ENCODE results near the gene CNPPD1.
A peak's percentile ranks its signal among the peaks of the same experiment; 100 is the strongest.
"Not testable (repeated sequence)": the region's sequence is repeated elsewhere in the genome, so short reads cannot be mapped to it uniquely, and the experiment has no call there.

The CNPPD1 gene

DNA sequence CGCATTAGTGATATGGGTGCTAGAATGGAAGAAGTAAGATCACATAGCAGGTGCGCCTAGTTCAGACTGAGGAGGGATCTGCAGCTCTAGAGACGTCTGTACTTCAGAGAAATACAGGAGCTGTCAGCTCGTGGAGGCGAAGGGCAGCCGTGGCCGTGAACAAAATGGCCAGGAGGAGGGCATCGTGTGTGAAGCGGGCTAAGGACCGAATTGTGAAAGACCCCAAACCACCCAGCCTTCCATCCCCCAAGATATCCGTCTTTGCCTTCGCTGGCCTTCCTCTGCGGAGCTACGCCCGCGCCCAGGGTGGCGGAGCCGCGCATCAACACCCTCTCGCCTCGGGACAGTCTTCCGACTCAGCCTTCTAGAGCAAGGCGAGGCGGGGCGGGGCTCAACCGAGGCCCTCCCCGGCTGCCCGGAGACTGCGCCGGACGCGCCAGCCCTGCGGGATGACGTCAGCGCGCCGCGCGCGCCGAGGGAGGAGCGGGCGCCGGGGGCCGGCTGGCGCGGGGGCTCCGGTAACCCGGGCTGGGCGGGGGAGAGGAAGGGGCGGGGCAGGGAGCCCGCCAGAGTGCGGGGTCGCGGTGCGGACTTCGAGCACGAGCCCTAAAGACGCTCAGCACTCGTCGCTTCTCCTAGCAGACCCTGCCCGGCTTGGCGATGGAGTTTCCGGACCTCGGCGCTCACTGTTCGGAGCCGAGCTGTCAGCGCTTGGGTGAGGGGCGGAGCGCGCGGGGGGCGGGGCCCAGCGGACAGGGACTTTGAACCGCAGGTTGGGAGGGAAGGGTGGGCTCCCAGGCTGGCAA is 29.8 kb upstream of the CNPPD1 start, which contains the start of gene ZFAND2B:
Gene ZFAND2B (plus strand): TSS at position 455 of the 806 bp plus-strand sequence. CDS start 206 bp downstream, at position 661.
- peak within 1 kb of the TSS; percentile 93 to 95 for H3K4me3 ChIP-seq (ENCODE audit: low read depth in 1 of 2, low read length in 1 of 2)
- TF ChIP-seq, protein P1, sequence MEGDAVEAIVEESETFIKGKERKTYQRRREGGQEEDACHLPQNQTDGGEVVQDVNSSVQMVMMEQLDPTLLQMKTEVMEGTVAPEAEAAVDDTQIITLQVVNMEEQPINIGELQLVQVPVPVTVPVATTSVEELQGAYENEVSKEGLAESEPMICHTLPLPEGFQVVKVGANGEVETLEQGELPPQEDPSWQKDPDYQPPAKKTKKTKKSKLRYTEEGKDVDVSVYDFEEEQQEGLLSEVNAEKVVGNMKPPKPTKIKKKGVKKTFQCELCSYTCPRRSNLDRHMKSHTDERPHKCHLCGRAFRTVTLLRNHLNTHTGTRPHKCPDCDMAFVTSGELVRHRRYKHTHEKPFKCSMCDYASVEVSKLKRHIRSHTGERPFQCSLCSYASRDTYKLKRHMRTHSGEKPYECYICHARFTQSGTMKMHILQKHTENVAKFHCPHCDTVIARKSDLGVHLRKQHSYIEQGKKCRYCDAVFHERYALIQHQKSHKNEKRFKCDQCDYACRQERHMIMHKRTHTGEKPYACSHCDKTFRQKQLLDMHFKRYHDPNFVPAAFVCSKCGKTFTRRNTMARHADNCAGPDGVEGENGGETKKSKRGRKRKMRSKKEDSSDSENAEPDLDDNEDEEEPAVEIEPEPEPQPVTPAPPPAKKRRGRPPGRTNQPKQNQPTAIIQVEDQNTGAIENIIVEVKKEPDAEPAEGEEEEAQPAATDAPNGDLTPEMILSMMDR (IDR thresholded peaks at IDR 0.05), result peak; percentile 76
- H3K4me1 ChIP-seq (ENCODE audit: control insufficient read depth in 1 of 2, insufficient read depth in 1 of 2, low read depth in 1 of 2, low read length in 1 of 2), result peaks cover 53 to 55% of the 10 kb centered on the region in 2 experiments

DNA sequence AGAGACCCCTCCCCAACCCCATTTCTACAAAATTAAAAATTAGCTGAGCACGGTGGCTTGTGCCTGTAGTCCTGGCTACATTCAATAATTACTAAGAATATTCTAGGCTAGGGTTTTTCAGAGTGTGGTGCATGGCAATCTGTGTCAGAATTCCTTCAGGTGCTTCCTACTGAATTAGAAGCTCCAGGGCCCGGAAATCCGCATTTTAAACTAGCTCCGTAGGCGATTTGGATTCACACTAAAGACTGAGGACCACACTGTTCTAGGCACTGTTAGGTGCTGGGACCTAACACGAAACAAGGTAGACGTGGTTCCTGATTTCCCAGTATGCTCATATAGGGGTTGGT is 29.2 kb upstream of the CNPPD1 start:
- H3K4me3 ChIP-seq (ENCODE audit: low read depth in 1 of 2, low read length in 1 of 2), result peak overlapping the region; percentile 93 to 95
- peaks cover 47 to 51% of the 10 kb centered on the region in 2 experiments for H3K4me1 ChIP-seq (ENCODE audit: control insufficient read depth in 1 of 2, insufficient read depth in 1 of 2, low read depth in 1 of 2, low read length in 1 of 2)
- TF ChIP-seq, protein P1 (IDR thresholded peaks at IDR 0.05), result no peak

More for the DNA sequence above, 29.8 kb upstream of the CNPPD1 start, which contains the start of gene ZFAND2B:
- H3K27me3 ChIP-seq, result no peaks in the 10 kb centered on the region
- peak within 1 kb of the TSS; percentile 96 for H3K27ac ChIP-seq
- H3K36me3 ChIP-seq, result peaks cover 28% of the 10 kb centered on the region
- H3K9me3 ChIP-seq, result no peaks in the 10 kb centered on the region

DNA sequence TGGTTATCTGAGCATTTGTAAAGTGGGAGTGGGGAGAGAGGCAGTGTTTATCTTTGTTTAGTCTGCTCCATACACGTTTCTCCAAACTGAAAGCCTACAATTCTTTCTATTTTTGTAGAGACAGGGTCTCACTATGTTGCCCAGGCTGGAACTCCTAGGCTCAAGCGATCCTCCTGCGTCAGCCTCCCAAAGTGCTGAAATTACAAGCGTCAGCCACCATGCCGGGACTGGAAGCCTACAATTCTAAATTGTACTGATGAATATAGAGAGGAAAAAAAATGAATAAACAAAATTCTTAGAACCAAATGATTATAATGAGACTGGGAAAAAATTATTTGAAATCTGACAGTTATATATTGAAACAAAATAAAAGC is 28.4 kb upstream of the CNPPD1 start:
- H3K9me3 ChIP-seq, result no peaks in the 10 kb centered on the region
- H3K27me3 ChIP-seq, result no peaks in the 10 kb centered on the region
- TF ChIP-seq, protein P1 (IDR thresholded peaks at IDR 0.05), result no peak
- no peak overlapping the region for H3K4me3 ChIP-seq (ENCODE audit: low read depth in 1 of 2, low read length in 1 of 2)
- peaks cover 39 to 43% of the 10 kb centered on the region in 2 experiments for H3K4me1 ChIP-seq (ENCODE audit: control insufficient read depth in 1 of 2, insufficient read depth in 1 of 2, low read depth in 1 of 2, low read length in 1 of 2)
- no peak overlapping the region for H3K27ac ChIP-seq
- peaks cover 21% of the 10 kb centered on the region for H3K36me3 ChIP-seq

More for the DNA sequence above, 29.2 kb upstream of the CNPPD1 start:
- Histone ChIP-seq H3K27ac (peak overlapping the region; percentile 96), H3K36me3 (peaks cover 28% of the 10 kb centered on the region), H3K27me3 (no peaks in the 10 kb centered on the region), H3K9me3 (no peaks in the 10 kb centered on the region)

DNA sequence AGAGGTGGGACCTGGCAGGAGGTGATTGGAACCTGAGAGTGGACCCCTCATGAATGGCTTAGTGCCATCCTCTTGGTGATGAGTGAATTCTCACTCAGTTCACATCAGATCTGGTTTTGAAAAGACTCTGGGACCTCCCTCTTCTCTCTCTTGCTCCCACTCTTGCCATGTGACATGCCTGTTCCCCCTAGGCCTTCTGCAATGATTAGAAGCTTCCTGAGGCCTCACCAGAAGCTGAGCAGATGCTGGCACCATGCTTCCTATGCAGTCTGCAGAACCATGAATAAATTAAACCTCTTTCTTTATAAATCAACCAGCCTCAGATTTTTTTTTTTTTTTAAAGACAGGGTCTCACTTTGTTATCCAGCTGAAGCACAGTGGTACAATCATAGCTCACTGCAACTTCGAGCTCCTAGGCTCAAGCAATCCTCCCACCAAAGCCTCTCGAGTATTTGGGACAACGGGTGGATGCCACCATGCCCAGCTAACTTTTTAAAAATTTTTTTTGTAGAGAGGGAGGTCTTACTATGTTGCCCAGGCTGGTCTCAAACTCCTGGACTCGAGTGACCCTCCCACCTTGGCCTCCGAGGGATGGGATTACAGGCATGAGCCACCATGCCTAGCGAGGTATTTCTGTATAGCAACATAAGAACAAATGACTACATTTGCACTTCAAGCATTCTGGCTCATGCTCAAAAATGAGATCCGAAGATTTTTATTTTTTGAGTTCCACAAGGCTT is 27.9 kb upstream of the CNPPD1 start:
- Histone ChIP-seq H3K4me3 (ENCODE audit: low read depth in 1 of 2, low read length in 1 of 2) (no peak overlapping the region), H3K27me3 (peaks cover 3% of the 10 kb centered on the region), H3K27ac (no peak overlapping the region), H3K36me3 (peaks cover 20% of the 10 kb centered on the region), H3K4me1 (ENCODE audit: control insufficient read depth in 1 of 2, insufficient read depth in 1 of 2, low read depth in 1 of 2, low read length in 1 of 2) (peaks cover 33 to 37% of the 10 kb centered on the region in 2 experiments), H3K9me3 (no peaks in the 10 kb centered on the region)
- TF ChIP-seq, protein P1 (IDR thresholded peaks at IDR 0.05), result no peak

DNA sequence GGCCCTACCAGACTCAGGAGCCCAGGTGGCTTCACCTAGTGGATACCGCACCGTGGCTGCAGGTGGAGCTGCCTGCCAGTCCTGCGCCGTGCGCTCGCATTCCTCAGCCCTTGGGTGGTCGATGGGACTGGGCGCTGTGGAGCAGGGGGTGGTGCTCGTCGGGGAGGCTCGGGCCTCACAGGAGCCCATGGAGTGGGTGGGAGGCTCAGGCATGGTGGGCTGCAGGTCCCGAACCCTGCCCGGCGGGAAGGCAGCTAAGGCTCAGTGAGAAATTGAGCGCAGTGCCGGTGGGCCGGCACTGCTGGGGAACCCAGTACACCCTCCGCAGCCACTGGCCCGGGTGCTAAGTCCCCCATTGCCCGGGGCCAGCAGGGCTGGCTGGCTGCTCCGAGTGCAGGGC is 24.6 kb upstream of the CNPPD1 start:
- not testable (repeated sequence) for H3K9me3 ChIP-seq; H3K4me3 ChIP-seq (ENCODE audit: low read depth in 1 of 2, low read length in 1 of 2); H3K4me1 ChIP-seq (ENCODE audit: control insufficient read depth in 1 of 2, insufficient read depth in 1 of 2, low read depth in 1 of 2, low read length in 1 of 2); H3K36me3 ChIP-seq; H3K27ac ChIP-seq
- H3K27me3 ChIP-seq, result peaks cover 13% of the 10 kb centered on the region

DNA sequence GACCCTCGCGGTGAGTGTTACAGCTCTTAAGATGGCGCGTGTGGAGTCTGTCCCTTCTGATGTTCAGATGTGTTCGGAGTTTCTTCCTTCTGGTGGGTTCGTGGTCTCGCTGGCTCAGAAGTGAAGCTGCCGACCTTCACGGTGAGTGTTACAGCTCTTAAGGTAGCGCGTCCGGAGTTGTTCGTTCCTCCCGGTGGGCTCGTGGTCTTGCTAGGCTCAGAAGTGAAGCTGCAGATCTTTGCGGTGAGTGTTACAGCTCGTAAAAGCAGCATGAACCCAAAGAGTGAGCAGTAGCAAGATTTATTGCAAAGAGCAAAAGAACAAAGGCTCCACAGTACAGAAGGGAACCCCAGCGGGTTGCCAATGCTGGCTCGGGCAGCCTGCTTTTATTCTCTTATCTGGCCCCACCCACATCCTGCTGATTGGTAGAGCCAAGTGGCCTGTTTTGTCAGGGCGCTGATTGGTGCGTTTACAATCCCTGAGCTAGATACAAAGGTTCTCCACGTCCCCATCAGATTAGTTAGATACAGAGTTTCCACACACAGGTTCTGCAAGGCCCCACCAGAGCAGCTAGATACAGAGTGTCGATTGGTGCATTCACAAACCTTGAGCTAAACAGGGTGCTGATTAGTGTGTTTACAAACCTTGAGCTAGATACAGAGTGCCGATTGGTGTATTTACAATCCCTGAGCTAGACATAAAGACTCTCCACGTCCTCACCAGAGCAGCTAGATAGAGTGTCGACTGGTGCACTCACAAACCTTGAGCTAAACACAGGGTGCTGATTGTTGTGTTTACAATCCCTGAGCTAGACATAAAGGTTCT is 24.0 kb upstream of the CNPPD1 start:
- H3K4me3 ChIP-seq (ENCODE audit: low read depth in 1 of 2, low read length in 1 of 2); H3K9me3 ChIP-seq; H3K36me3 ChIP-seq; H3K27ac ChIP-seq; H3K4me1 ChIP-seq (ENCODE audit: control insufficient read depth in 1 of 2, insufficient read depth in 1 of 2, low read depth in 1 of 2, low read length in 1 of 2): not testable (repeated sequence)
- peaks cover 16% of the 10 kb centered on the region for H3K27me3 ChIP-seq

All from neutrophil (primary cell).